ENCODE data around the gene FKBP4.

The FKBP4 gene

GRCh38 chr12:2813214-2814185, 18.7 kb downstream of the FKBP4 start:
- DNase-seq = peak; percentile 48

DNA sequence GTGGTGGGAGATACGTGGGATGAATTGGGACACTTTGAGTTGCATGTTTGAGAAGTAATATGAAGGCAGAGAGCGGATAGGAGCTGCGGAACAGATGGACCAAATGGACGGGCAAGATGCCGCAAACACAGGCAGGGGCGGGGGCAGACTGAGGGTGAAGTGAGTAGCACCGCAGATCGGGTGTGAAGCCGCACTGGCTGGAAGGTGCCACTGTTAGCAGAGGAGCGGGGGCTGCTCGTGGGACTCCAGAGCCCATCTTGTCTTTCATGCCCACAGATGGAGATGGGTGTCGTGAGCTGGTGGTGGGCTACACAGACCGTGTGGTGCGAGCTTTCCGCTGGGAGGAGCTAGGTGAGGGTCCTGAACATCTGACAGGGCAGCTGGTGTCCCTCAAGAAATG, 25.0 kb downstream of the FKBP4 start:
- DNase-seq = no peak

GRCh38 chr12:2820432-2820831, 25.7 kb downstream of the FKBP4 start:
- DNase-seq = no peak

DNA sequence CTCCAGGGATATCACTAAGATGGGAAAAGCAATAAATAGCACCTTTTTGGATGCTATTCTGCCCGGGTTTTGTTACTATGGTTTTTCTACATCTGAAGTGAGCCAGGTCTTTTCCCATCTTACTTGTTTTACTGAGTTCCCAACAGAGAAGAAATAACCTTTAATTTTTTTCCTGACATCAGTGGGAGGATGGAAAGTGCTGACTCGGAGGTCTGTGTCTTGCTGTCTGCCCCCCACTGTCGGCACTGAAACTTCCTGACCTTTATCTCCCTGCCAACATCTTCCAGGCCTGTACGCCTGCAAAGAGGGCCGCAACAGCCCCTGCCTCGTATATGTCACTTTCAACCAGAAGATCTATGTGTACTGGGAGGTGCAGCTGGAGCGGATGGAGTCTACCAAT, 28.7 kb downstream of the FKBP4 start:
- no peak for DNase-seq

GRCh38 chr12:2824541-2824940, 29.8 kb downstream of the FKBP4 start:
- DNase-seq = no peak

DNA sequence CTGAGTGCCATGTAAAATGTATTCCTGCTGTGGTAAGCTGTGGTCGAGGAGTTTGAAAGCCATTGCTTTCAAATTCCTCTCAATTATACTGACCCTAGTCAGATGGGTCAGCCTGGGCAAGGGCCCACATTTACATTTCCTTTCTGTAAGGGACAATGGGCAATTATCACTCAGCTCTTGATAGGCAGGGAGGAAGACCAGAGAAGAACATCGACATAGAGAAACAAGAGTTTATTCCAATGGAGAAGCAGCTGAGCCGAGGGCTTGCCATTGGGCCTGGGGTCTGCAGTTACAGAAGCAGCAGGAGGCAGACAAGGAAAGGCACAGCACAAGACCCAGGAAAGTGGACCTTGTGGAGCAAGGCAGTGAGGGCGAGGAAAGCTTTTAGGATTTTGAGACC, 30.4 kb downstream of the FKBP4 start:
- DNase-seq = no peak

GRCh38 chr12:2826036-2826435, 31.3 kb downstream of the FKBP4 start:
- DNase-seq = no peak

DNA sequence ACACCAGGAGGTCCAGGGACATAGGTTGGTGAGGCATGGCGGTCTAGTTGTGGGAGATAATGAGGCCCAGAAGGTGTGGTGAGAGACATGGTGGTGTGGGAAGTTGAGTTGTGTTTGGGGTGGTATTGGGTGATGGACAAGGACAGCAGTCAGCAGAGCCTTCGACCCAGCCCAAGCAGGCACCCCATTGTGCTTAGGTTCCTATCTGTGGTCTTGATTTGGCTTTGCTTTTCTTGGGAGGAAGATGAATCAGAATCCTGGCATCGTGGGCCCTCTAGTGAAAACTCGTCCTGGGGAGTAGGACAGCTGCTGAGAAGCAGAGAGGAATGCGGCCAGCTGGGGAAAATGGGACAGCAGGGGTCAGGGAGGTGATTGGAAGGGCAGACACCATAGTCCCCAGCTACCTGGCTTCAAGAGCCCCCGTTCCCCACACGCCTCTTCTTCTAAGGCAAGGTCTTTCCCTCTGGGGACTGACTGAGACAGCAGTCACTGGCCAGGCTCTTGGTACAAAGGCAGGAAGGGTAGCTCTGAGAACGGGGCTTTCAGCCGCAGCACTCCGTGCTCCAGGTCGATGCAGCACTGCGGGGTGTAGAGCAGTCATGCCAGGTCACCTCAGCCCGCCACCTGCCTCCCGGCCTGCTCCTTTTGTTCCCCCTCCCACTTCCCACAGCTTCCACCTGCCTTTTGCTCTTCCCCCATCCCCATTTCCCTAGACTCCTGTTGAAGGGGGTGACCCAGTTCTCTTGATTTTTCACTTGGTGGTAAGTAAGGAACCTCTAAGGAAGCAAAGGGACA, 32.1 kb downstream of the FKBP4 start:
- DNase-seq = no peak

- DNase-seq = no peak
Observed at GRCh38 chr12:2829275-2829674, 34.5 kb downstream of the FKBP4 start.

DNA sequence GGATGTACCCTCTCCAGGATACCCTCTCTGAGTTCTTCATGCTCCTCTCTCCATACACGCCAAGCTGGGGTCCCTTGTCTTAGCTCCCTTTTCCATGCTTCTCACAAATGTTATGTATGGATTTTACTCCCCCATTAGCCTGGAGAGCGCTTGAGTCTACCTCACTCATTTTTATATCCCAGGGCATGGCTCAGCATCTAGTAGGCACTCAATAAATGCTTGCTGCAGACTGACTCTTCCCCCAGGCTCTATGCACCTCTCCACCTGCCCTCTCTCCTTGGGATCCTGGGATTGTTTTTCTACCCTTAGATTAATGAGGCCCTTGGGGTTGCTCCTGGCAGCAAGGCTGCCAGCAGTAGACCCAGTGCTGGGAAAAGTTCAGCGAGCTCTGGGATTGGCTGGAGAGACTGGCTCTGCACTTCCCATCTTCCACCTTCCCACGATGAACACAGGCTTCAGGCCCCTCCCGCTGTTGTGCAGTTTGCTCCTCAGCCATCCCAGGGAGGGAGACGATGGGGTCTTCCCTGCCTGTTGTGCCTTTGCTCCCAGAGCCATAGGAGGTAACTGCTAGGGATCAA, 37.9 kb downstream of the FKBP4 start:
- no peak for DNase-seq

GRCh38 chr12:2833327-2833726, 38.6 kb downstream of the FKBP4 start:
- DNase-seq = no peak

- no peak for DNase-seq
Observed at GRCh38 chr12:2833810-2834209, 39.0 kb downstream of the FKBP4 start.

GRCh38 chr12:2834581-2835491, 40.1 kb downstream of the FKBP4 start, which contains the start of gene NRIP2:
TSS of gene NRIP2 (minus strand) at chr12:2835035. CDS start at chr12:2834983, 52 bp downstream.
- DNase-seq = no peak

GRCh38 chr12:2835691-2836403, 41.1 kb downstream of the FKBP4 start:
- DNase-seq = no peak

DNA sequence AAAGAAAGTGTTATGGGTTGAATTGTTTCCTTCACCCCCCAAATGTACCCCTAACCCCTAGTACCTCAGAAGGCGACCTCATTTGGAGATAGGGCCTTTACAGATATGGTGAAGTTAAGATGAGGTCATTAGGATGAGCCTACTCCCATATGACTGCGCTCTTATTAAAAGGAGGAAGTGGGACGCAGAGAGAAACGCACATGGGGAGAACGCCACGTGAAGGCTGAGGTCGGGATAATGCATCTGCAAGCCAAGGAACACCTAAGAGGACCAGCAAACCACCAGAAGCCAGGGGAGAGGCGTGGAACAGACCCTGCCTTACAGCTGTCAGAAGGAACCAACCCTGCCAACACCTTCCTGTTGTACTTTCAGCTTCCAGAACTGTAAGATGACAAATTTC, 41.8 kb downstream of the FKBP4 start:
- no peak for DNase-seq

DNA sequence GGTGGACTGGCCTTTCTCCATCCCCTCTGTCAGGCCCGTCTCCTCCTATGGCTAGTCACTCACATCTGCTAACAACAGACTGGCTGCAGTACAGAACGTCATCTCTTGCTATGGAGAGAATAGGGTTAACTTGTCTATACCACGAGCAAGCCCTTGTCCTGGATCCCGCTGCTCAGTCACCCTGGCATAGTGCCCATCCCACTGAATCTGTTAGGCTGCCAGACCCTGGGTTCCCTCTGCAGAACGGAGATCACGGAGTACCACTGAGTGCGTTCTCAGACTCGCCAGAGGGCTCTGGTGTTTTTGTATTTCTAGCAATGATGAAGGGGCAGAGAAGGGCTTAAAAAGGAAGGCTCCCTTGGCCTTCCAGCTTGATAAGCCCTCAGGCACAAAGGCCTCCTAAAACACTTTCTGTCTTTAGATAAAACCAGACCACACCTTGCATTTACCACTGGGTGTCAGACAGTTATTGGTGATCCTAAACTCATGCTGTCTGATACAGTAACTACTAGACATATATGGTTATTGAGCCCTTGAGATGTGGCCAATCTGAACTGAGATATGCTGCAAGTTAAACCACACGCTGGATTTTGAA, 46.4 kb downstream of the FKBP4 start:
- no peak for DNase-seq

GRCh38 chr12:2842948-2843347, 48.2 kb downstream of the FKBP4 start:
- no peak for DNase-seq

DNA sequence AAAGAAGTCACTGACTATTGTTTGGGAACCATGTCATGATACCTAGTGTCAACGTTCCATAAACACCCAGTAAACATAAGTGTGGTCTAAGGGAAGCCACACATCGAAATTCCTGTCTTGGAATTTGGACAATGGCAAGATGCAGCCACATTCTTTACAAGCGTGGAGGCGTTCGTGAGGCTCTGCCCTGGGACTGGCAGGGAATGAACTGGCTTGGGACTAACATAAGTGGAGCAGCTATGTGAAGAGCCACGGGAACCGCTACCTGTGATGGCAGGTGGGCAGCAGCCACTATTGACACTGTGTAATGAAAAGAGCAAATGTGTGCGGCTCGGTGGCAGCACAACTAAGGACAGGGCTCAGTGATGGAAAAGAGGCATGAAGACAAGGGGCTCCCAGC, 50.0 kb downstream of the FKBP4 start:
- DNase-seq = no peak

- DNase-seq = no peak
Observed at GRCh38 chr12:2845280-2845679, 50.5 kb downstream of the FKBP4 start.

DNA sequence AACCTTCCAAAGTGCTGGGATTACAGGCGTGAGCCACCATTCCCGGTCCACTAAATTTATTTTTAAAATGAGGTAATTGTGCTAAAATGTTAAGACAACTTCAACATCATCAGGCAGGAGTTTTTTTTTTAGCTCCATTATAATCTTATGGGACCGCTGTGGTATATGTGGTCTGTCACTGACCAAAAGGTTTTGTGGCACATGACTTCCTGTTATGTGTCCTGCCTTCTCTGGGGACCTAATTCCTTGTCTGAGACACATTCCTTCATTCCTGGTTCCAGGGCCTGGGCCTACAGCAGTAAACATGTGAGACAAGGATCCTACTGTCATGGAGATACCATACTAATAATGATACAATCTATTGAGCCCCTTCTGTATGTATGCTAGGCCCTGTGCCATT, 57.2 kb downstream of the FKBP4 start:
- no peak for DNase-seq

DNA sequence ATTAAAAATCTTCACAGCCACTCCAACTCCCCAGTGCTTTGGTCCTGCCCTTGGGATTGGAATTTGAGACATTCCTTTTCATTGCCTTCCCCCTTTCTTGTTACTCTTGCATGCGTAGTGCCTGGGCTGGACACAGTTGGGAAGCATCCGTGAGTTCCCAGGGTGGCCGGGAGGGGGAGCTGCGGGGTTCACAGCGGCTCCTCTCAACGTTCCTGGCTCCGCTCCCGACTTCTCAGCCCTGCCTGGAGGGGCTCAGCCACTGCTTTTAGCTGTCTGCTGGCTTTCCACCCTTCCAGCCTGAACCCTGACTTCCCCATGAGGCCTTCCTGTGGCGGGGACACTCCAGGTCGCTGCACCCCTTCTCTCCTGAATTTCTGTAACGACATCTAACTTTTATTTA, 58.9 kb downstream of the FKBP4 start:
- peak; percentile 56 for DNase-seq
